ENCODE measurements around the gene SHB. TPM values are rescaled to one million over a fixed set of nuclear protein-coding genes. Genes with fewer than 3 reads are reported as not detected.

The SHB gene
- total and polyA plus RNA-seq, 2 of the 13 experiments (the other 11 are each of a cell fraction or from before 2014, with no cell fraction given) = 19.4 to 20.7 TPM

DNA sequence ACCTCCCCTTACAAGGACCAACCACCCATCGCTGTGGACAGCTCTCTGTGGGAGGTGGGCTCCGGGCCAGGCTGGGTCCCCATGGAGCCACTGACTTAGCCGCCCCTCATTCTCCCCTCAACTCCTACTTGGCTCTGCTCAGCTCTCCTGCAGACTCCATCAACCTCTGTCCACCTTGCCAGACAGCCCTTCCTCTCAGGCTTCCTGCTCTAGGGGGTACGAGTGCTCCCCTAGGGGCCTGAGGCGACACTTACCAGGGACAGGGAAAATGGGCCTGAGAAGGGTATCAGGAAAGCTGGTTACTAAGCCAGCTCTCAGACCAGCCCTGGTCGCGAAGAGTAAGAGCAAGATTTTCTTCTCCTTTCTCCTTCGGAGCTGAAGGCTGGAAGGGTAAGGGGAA is 43.9 kb downstream of the SHB start (continued):
- TF ChIP-seq, protein P1, sequence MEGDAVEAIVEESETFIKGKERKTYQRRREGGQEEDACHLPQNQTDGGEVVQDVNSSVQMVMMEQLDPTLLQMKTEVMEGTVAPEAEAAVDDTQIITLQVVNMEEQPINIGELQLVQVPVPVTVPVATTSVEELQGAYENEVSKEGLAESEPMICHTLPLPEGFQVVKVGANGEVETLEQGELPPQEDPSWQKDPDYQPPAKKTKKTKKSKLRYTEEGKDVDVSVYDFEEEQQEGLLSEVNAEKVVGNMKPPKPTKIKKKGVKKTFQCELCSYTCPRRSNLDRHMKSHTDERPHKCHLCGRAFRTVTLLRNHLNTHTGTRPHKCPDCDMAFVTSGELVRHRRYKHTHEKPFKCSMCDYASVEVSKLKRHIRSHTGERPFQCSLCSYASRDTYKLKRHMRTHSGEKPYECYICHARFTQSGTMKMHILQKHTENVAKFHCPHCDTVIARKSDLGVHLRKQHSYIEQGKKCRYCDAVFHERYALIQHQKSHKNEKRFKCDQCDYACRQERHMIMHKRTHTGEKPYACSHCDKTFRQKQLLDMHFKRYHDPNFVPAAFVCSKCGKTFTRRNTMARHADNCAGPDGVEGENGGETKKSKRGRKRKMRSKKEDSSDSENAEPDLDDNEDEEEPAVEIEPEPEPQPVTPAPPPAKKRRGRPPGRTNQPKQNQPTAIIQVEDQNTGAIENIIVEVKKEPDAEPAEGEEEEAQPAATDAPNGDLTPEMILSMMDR (CRISPR knock-in tag; IDR thresholded peaks at IDR 0.05) = 0 out of 2 replicates have a peak, but pooled peaks have one; percentile 8
- no peak for TF ChIP-seq NR2C2 (CRISPR knock-in tag; IDR thresholded peaks at IDR 0.05; ENCODE audit: borderline replicate concordance)
- TF ChIP-seq RAD21 (CRISPR knock-in tag; IDR thresholded peaks at IDR 0.05) = 0 out of 2 replicates have a peak, but pooled peaks have one; percentile 15

DNA sequence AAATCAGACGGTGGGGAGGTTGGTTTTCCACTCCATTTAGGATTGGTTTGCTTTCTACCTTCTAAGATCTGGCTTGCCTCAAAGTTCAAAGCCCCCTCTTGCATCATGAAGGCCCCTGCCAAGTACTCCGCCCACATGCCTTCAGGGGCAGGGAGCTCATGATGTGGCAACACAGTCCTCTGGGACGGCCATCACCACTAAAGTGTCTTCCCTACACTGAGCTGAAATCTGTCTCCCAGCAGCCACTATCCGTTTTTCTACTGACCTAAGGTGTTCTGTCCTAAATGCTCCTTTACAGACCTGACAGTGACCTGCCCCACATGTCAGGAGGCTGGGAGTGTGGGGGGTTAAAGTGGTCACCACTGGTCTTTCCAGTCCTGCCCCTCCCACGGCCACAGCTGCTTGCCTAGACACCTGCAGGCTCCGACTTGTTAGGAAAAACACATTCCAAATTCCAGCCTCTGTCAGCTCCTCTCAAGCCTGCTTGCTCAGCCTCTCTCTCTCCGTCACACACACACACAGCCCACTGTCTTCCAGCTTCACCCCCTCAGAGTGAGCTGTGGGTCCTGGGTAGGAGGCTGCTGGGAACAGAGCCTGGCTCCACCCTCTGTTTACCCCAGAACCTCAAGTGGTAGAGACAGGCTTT is 44.9 kb downstream of the SHB start:
- DNase-seq (ENCODE audit: low spot score) (peak; percentile 91), FAIRE-seq (peak; percentile 88), ATAC-seq (peak; percentile 79)
- H3K79me2 ChIP-seq (ENCODE audit: insufficient read depth, low read length) = peaks cover 92% of the 10 kb centered on the region
- peak overlapping the region in 2 of 3 experiments; percentile 31 to 37; a peak in 3 of 6 replicates for H3K4me3 ChIP-seq (replicated peaks in 1 of 3; ENCODE audit: insufficient read depth in 1 of 3, low read depth in 2 of 3, low read length in 3 of 3)
- H3K4me1 ChIP-seq (ENCODE audit: insufficient read depth, low read length) = peaks cover 100% of the 10 kb centered on the region
- H3K9me3 ChIP-seq (ENCODE audit: low read length) = no peaks in the 10 kb centered on the region
- H3K36me3 ChIP-seq (replicated peaks in 1 of 2; ENCODE audit: control insufficient read depth in 1 of 2, insufficient read depth in 2 of 2, low read length in 2 of 2) = peaks cover 15 to 18% of the 10 kb centered on the region in 2 experiments
- H4K20me1 ChIP-seq (ENCODE audit: insufficient read depth, low read length) = peaks cover 27% of the 10 kb centered on the region; the same call in 1 of the 2 replicates
- 3% methylated on average over 5 of the region's 7 CpGs for WGBS (ENCODE audit: low lambda C conversion rate)
- H3K4me2 ChIP-seq (ENCODE audit: low read depth, low read length) = peak overlapping the region; percentile 69
- in situ Hi-C loops (cut with HindIII; ENCODE audit: extremely low pct_ligation_motif_present, low pct_unique_long_range_greater_than_20kb) = loop anchor here (5.0 kb wide), 1 partner anchor 43 kb away; the partner anchor contains the start of gene SHB
- ChIA-PET CTCF (ENCODE audit: low intra/inter-chr PET ratio, low total read pairs) (no interaction called here), POLR2A (interaction anchor here (0.8 to 5.7 kb wide), 17 partner anchors 11 to 559 kb away, joined by 3 to 47 read pairs (median 6); partner anchors contain the start of gene ZBTB5)
- no peak overlapping the region for H2AFZ ChIP-seq (ENCODE audit: low read length)
- no peaks in the 10 kb centered on the region for H3K27me3 ChIP-seq (ENCODE audit: control insufficient read depth in 1 of 2, insufficient read depth in 2 of 2, low read length in 2 of 2)
- H3K9ac ChIP-seq (ENCODE audit: insufficient read depth, low read depth, low read length) = peak overlapping the region; percentile 33
- H3K27ac ChIP-seq (ENCODE audit: extremely low read length, insufficient read depth, low read length) = peak overlapping the region; percentile 70
- intact Hi-C loops (cut with micrococcal nuclease; ENCODE audit: unreplicated experiment) = loop anchor here (2.0 to 10.0 kb wide), 2 partner anchors 43 to 141 kb away; no protein-coding TSS in a partner anchor
- TSS peak; percentile 70 for BruUV-seq (replicated peaks)
- TF ChIP-seq, protein P2, sequence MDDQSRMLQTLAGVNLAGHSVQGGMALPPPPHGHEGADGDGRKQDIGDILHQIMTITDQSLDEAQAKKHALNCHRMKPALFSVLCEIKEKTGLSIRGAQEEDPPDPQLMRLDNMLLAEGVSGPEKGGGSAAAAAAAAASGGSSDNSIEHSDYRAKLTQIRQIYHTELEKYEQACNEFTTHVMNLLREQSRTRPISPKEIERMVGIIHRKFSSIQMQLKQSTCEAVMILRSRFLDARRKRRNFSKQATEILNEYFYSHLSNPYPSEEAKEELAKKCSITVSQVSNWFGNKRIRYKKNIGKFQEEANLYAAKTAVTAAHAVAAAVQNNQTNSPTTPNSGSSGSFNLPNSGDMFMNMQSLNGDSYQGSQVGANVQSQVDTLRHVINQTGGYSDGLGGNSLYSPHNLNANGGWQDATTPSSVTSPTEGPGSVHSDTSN (CRISPR knock-in tag; IDR thresholded peaks at IDR 0.05; ENCODE audit: borderline replicate concordance) = no peak
- TF ChIP-seq, protein P3, sequence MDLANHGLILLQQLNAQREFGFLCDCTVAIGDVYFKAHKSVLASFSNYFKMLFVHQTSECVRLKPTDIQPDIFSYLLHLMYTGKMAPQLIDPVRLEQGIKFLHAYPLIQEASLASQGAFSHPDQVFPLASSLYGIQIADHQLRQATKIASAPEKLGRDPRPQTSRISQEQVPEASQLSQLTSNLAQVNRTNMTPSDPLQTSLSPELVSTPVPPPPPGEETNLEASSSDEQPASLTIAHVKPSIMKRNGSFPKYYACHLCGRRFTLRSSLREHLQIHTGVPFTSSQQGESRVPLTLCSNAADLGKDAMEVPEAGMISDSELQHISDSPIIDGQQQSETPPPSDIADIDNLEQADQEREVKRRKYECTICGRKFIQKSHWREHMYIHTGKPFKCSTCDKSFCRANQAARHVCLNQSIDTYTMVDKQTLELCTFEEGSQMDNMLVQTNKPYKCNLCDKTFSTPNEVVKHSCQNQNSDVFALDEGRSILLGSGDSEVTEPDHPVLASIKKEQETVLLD (CRISPR knock-in tag; IDR thresholded peaks at IDR 0.05; ENCODE audit: low read depth) = 0 out of 2 replicates have a peak, but pooled peaks have one; percentile 24
- TF ChIP-seq, protein P4, sequence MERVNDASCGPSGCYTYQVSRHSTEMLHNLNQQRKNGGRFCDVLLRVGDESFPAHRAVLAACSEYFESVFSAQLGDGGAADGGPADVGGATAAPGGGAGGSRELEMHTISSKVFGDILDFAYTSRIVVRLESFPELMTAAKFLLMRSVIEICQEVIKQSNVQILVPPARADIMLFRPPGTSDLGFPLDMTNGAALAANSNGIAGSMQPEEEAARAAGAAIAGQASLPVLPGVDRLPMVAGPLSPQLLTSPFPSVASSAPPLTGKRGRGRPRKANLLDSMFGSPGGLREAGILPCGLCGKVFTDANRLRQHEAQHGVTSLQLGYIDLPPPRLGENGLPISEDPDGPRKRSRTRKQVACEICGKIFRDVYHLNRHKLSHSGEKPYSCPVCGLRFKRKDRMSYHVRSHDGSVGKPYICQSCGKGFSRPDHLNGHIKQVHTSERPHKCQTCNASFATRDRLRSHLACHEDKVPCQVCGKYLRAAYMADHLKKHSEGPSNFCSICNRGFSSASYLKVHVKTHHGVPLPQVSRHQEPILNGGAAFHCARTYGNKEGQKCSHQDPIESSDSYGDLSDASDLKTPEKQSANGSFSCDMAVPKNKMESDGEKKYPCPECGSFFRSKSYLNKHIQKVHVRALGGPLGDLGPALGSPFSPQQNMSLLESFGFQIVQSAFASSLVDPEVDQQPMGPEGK (CRISPR knock-in tag; IDR thresholded peaks at IDR 0.05) = peak; percentile 94
- TF ChIP-seq ZKSCAN1 (IDR thresholded peaks at IDR 0.05; ENCODE audit: low read length) (no peak), YEATS2 (CRISPR knock-in tag; IDR thresholded peaks at IDR 0.05; ENCODE audit: borderline replicate concordance) (0 out of 2 replicates have a peak, but pooled peaks have one; percentile 56), XRCC5 (optimal IDR thresholded peaks at IDR 0.05; ENCODE audit: low read length) (peak; percentile 73)
- TF ChIP-seq, protein P5, sequence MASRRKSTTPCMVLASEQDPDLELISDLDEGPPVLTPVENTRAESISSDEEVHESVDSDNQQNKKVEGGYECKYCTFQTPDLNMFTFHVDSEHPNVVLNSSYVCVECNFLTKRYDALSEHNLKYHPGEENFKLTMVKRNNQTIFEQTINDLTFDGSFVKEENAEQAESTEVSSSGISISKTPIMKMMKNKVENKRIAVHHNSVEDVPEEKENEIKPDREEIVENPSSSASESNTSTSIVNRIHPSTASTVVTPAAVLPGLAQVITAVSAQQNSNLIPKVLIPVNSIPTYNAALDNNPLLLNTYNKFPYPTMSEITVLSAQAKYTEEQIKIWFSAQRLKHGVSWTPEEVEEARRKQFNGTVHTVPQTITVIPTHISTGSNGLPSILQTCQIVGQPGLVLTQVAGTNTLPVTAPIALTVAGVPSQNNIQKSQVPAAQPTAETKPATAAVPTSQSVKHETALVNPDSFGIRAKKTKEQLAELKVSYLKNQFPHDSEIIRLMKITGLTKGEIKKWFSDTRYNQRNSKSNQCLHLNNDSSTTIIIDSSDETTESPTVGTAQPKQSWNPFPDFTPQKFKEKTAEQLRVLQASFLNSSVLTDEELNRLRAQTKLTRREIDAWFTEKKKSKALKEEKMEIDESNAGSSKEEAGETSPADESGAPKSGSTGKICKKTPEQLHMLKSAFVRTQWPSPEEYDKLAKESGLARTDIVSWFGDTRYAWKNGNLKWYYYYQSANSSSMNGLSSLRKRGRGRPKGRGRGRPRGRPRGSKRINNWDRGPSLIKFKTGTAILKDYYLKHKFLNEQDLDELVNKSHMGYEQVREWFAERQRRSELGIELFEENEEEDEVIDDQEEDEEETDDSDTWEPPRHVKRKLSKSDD (CRISPR knock-in tag; IDR thresholded peaks at IDR 0.05; ENCODE audit: low read depth) = 0 out of 2 replicates have a peak, but pooled peaks have one; percentile 52

Measured in HepG2 (cell line).